Cardiac fibroblast (primary cell): Measurements from ENCODE around the gene GALNT13.

Source experiments
- DNase-seq, 2 donors: peaks; one replicate each; pipeline versions ENCODE4 v3.0.0 to v3.0.0-alpha.2; 2010; ENCODE audit warnings: low read depth in 2 of 2
- H3K4me3 ChIP-seq, 2 donors: replicated peaks in 1 of 2; 1 replicate in 1 of 2; 2 replicates in 1 of 2; pipeline ENCODE4 v1.5.1; 2011; ENCODE audit warnings: low read depth in 2 of 2, low read length in 2 of 2, mild to moderate bottlenecking in 2 of 2, moderate library complexity in 1 of 2
- CTCF ChIP-seq: IDR thresholded peaks from one replicate; pipeline ENCODE4 v1.5.1; 2011; ENCODE audit warnings: low read depth, mild to moderate bottlenecking, low read length, inconsistent platforms

The GALNT13 gene

GRCh38 chr2:154173919-154174318, 302.2 kb downstream of the GALNT13 start:
- no peak overlapping the region for H3K4me3 ChIP-seq
- TF ChIP-seq CTCF, result no peak
- DNase-seq, result no peak

- no peak overlapping the region for H3K4me3 ChIP-seq
- TF ChIP-seq CTCF, result no peak
- no peak for DNase-seq
Measured at GRCh38 chr2:154182008-154182407, 310.3 kb downstream of the GALNT13 start.

GRCh38 chr2:154187948-154188347, 316.2 kb downstream of the GALNT13 start:
- no peak for TF ChIP-seq CTCF
- no peak for DNase-seq
- no peak overlapping the region for H3K4me3 ChIP-seq

- H3K4me3 ChIP-seq, result no peak overlapping the region
- TF ChIP-seq CTCF, result no peak
- no peak for DNase-seq
Measured at GRCh38 chr2:154189953-154190352, 318.2 kb downstream of the GALNT13 start.

GRCh38 chr2:154193246-154193645, 321.5 kb downstream of the GALNT13 start:
- TF ChIP-seq CTCF, result no peak
- H3K4me3 ChIP-seq, result no peak overlapping the region
- DNase-seq, result no peak

GRCh38 chr2:154194909-154195643, 323.4 kb downstream of the GALNT13 start:
- H3K4me3 ChIP-seq, result no peak overlapping the region
- TF ChIP-seq CTCF, result no peak
- DNase-seq, result no peak
